Right renal pelvis (tissue), 4 donors: ENCODE data around the gene PAOX. TPM values are rescaled to one million over a fixed set of nuclear protein-coding genes. Genes with fewer than 3 reads are reported as not detected.
"Not testable (repeated sequence)": the region's sequence is repeated elsewhere in the genome, so short reads cannot be mapped to it uniquely, and the experiment has no call there.

Source experiments
- DNase-seq, 4 donors: peaks; one replicate each; pipeline ENCODE4 v3.0.0-alpha.2; 2013; ENCODE audit warnings: low read depth in 4 of 4, low spot score in 3 of 4, missing footprints in 1 of 4
- polyA plus RNA-seq, 4 donors: library from polyadenylated mRNA; unstranded; fragments of 120-200 nt; gene quantifications; one replicate each; pipeline ENCODE4 v1.2.1, GENCODE V29; 2013; ENCODE audit not compliant: insufficient read length in 4 of 4

Gene PAOX
- polyA plus RNA-seq, 4 donors, result 5.5 to 7.6 (median 5.8) TPM

- no peak for DNase-seq
These were observed 44.0 kb downstream of the PAOX start for GRCh38 chr10:133422807-133423771.

GRCh38 chr10:133424102-133424501 lies 45.0 kb downstream of the PAOX start:
- DNase-seq, result not testable (repeated sequence)

- DNase-seq, result not testable (repeated sequence)
These were observed 45.5 kb downstream of the PAOX start, which contains the start of gene SPRN for GRCh38 chr10:133424601-133425000. SPRN (minus strand) TSS chr10:133424625; CDS start chr10:133423681, 944 bp downstream.

DNA sequence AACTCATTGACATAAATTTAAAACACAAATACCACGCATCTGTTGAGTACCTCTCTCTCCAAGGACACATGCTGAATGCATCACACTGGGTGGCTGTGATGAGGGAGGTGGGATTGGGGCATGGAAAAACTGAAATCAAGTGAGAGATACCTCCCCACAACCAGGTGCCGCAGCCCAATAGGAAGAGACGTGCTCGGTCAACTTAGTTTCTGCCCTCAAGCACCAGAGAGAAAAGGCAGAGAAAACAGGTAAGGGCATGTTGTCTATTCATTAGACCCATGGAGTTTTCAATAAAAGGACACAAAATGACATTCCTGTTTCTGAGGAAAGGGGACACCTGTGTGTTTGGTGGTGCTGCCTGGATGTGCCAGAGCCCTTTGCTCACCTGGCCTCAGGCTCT lies 50.5 kb downstream of the PAOX start:
- not testable (repeated sequence) for DNase-seq

DNA sequence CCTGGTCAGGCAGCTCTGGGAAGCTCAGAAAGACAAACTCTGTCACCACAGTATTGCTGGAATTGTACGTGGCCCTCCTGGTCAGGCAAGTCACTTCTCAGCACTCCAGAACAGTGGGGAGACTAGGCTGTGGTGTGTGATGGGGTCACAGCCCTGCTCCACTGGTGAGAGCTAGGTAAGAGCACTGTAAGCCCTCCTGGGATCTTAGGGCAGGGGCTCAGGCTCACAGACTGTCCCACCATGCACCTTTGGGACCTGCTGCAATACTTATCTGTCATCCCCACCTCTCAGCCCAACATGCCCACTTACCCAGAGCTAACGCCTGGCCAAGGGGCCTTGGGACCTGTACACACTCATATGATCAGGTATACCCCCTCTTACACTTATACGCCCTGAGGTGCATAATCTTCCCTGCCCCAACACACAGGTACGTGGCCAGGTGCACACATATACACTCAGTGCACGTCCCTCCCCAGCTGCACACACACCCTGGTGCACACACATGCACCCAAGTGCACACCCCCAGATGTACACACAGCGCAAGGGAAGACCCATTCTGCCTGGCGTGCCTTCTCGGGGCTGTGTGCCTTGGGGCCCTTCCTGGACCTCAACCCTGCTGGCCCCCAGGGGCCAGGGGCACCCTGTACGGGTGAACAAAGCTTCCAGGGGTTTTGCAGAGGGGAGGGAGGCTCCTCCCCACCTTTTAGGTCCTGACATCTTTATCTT lies 53.0 kb downstream of the PAOX start:
- DNase-seq, result not testable (repeated sequence)

- not testable (repeated sequence) for DNase-seq
These were observed 53.7 kb downstream of the PAOX start for GRCh38 chr10:133432789-133433188.

- DNase-seq, result no peak
These were observed 59.7 kb downstream of the PAOX start for GRCh38 chr10:133438711-133439273.

DNA sequence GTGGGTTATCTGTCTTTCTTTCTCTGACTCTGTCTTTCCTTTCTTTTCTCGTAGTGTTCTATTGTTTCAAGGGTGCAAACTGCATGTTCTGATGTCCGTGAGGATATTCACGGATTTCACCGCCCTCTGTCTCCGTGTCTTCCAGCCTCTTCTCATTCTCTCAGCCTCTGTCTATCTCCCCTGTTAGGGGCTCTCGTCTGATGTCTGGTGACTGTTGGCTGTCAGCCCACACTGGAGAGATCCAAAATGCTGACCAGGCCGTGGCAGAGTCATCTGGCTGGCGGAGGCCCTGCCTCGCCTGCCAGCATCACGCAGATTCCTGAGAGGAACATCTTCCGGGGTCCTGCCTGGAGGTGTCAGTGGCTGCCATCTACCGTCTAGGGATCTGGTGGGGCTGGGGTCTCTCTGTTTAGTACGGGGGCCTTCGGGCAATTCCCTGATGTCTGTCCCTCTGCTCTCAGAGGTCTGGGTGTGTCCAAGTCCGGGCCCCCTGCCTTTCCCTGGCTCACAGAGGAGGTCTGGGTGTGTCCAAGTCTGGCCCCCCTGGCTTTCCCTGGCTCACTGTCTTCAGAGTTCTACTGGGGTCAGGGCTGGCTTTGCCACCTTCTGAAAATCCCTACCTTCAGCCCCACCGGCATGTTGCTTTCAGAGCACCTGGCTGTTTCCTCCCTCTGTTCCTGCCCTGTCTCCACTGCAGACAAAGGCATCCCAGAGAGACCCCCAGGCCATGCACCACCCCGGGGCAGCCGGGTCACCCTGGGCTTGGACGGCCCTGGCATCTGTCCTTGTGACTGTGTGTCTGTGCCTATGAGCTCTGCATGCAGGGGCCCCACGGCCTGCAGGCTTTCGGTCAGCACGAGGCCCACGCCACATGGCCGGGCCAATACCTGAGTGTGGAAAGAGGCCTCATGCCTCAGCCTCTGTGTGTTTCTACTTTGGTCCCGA lies 60.7 kb downstream of the PAOX start:
- DNase-seq, result no peak

DNA sequence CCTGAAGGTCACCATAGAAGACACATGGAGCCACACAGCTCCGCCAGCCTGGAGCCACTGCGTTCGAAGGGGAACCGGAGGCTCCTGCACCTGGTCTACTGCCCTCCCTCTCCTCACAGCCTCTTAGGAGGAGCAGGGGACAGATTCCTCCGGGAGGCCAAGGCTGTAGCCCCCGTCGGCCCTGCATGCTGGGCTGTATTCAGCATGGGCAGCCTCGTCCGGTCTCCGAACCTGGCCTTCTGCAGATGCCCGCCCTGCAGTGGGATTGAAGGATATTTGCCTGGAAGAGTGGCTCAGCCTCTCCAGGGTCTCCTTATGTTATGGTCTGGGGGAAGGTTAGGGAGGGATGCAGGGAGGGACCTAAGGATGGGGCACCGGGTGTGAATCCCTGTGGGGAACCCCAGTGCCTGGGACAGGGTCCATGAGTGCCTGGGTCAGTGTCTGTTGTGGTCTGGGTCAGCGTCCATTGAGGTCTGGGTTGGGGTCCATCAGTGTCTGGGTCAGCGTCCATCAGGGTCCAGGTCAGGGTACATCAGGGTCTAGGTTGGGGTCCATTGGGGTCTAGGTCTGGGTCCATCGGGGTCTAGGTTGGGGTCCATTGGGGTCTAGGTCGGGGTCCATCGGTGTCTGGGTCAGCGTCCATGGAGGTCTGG lies 61.7 kb downstream of the PAOX start:
- no peak for DNase-seq

Other genes starting within 250 kb of the PAOX start
- gene KNDC1, start 219.0 kb upstream of the PAOX start, polyA plus RNA-seq, result 1 to 10 TPM; 5.9 to 9.9 (median 7.1) TPM
- under 1 TPM in 1 of 4 donors, not detected in 3; 0.26 TPM for gene UTF1, start 149.0 kb upstream of the PAOX start, polyA plus RNA-seq
- under 1 TPM; 0.06 to 0.24 (median 0.18) TPM for gene VENTX, start 141.4 kb upstream of the PAOX start, polyA plus RNA-seq
- 1 to 10 TPM; 2.2 to 2.7 (median 2.5) TPM for gene ADAM8, start 102.4 kb upstream of the PAOX start, polyA plus RNA-seq
- gene TUBGCP2, start 70.4 kb upstream of the PAOX start, polyA plus RNA-seq, result 10 to 100 TPM; 59.3 to 66.0 (median 62.4) TPM
- 10 to 100 TPM; 32.9 to 41.8 (median 38.8) TPM for gene ZNF511, start 70.3 kb upstream of the PAOX start, polyA plus RNA-seq
- gene CALY, start 42.4 kb upstream of the PAOX start, polyA plus RNA-seq, result under 1 TPM in 3 of 4 donors, not detected in 1; 0.19 to 0.38 (median 0.21) TPM
- gene PRAP1, start 31.9 kb upstream of the PAOX start, polyA plus RNA-seq, result 1 to 10 TPM; 2.4 to 5.7 (median 4.0) TPM
- gene FUOM, start 21.2 kb upstream of the PAOX start, polyA plus RNA-seq, result 10 to 100 TPM; 14.7 to 28.7 (median 18.1) TPM
- gene ECHS1, start 5.9 kb upstream of the PAOX start, polyA plus RNA-seq, result 100 to 1,000 TPM; 140 to 163 (median 150) TPM
- 10 to 100 TPM; 63.9 to 73.6 (median 67.1) TPM for gene MTG1, start 14.9 kb downstream of the PAOX start, polyA plus RNA-seq
- 1 to 10 TPM; 3.9 to 5.1 (median 4.5) TPM for gene SPRN, start 45.4 kb downstream of the PAOX start, polyA plus RNA-seq
- gene SCART1, start 74.7 kb downstream of the PAOX start, polyA plus RNA-seq, result 1 to 10 TPM; 1.1 to 2.8 (median 1.7) TPM
- 1 to 10 TPM in 3 of 4 donors, under 1 TPM in 1; 0.46 to 2.5 (median 1.7) TPM for gene CYP2E1, start 148.1 kb downstream of the PAOX start, polyA plus RNA-seq
- gene SYCE1, start 186.3 kb downstream of the PAOX start, polyA plus RNA-seq, result under 1 TPM in 3 of 4 donors, not detected in 1; 0.22 to 0.65 (median 0.42) TPM
- gene FRG2B, start 247.5 kb downstream of the PAOX start, polyA plus RNA-seq, result not detected